LNCaP clone FGC (cell line): Measurements from ENCODE around the gene NFKB1.

Experiments
- DNase-seq: peaks from one replicate; pipeline ENCODE4 v3.0.0-alpha.2; 2011; ENCODE audit warnings: low read depth
- H3K4me3 ChIP-seq: 2 replicates; pipeline ENCODE4 v1.5.1; 2011; ENCODE audit warnings: mild to moderate bottlenecking, low read depth, low read length, control low read depth
- TF ChIP-seq, protein P1 (sequence below): IDR thresholded peaks from 2 replicates; pipeline ENCODE4 v1.5.1; 2012; ENCODE audit warnings: mild to moderate bottlenecking; ENCODE audit not compliant: control insufficient read depth, insufficient read depth; ENCODE audit errors: extremely low read depth

Gene NFKB1

GRCh38 chr4:102600689-102601088, 99.5 kb downstream of the NFKB1 start:
- no peak for DNase-seq
- H3K4me3 ChIP-seq = no peak overlapping the region
- TF ChIP-seq, protein P1, sequence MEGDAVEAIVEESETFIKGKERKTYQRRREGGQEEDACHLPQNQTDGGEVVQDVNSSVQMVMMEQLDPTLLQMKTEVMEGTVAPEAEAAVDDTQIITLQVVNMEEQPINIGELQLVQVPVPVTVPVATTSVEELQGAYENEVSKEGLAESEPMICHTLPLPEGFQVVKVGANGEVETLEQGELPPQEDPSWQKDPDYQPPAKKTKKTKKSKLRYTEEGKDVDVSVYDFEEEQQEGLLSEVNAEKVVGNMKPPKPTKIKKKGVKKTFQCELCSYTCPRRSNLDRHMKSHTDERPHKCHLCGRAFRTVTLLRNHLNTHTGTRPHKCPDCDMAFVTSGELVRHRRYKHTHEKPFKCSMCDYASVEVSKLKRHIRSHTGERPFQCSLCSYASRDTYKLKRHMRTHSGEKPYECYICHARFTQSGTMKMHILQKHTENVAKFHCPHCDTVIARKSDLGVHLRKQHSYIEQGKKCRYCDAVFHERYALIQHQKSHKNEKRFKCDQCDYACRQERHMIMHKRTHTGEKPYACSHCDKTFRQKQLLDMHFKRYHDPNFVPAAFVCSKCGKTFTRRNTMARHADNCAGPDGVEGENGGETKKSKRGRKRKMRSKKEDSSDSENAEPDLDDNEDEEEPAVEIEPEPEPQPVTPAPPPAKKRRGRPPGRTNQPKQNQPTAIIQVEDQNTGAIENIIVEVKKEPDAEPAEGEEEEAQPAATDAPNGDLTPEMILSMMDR = no peak

- TF ChIP-seq, protein P1 = no peak
- DNase-seq = no peak
- no peak overlapping the region for H3K4me3 ChIP-seq
Observed at GRCh38 chr4:102601586-102602227, 100.5 kb downstream of the NFKB1 start.

DNA sequence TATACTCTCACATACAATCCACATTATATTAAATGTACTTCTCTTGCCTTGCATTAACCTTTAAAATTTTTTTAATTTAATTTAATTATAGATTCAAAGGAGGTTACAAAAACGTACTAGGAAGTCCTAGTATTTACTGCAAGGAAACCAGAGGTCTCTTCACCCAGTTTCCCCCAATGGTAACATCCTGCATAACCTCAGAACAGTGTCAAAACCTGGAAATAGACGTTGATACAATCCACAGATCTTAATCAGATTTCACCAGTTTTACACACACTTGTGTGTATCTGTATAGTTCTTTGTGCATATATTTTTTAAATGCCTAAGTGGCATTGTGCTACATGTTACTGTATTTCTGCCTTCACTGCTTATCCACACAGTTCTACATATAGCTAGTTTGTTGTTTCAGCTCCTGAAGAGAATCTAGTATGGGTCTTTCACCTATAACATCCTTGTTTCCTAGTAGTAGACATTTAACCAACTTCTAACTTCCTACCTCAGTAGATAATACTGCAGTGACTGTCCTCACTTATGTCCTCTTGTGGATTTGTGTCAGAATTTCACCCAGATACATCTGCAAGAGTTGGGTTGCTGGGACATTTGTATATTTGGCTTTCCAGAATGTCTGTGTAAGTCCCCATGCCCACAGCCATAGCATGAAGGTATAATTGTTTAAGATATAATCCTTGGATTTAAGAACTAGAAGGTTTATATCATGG, 103.2 kb downstream of the NFKB1 start:
- TF ChIP-seq, protein P1 = 0 out of 2 replicates have a peak, but pooled peaks have one; percentile 3
- no peak for DNase-seq
- no peak overlapping the region for H3K4me3 ChIP-seq

GRCh38 chr4:102606261-102606660, 105.1 kb downstream of the NFKB1 start:
- TF ChIP-seq, protein P1 = no peak
- no peak for DNase-seq
- no peak overlapping the region for H3K4me3 ChIP-seq

DNA sequence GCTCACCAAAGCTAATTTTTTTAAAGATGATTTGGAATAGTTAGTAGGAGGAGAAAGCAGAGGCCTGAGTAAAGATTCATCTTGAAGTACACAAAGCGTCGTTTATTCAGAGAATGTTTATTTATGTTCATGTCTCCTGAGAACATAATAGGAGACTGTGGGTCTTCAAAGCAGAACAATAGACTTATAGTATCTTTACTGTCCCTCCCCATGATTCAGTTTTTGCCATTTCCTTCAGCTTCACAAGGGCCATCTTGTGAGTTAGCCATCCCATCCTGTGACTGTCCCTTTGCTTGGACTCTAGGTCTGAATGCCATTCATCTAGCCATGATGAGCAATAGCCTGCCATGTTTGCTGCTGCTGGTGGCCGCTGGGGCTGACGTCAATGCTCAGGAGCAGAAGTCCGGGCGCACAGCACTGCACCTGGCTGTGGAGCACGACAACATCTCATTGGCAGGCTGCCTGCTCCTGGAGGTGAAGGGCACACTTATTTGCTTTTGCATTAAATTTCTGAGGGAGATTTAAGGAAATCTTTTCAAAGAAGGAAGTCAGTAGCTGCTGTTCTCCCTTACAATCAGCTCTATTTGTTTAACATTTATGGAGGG, 105.8 kb downstream of the NFKB1 start:
- no peak overlapping the region for H3K4me3 ChIP-seq
- TF ChIP-seq, protein P1 = no peak
- no peak for DNase-seq

DNA sequence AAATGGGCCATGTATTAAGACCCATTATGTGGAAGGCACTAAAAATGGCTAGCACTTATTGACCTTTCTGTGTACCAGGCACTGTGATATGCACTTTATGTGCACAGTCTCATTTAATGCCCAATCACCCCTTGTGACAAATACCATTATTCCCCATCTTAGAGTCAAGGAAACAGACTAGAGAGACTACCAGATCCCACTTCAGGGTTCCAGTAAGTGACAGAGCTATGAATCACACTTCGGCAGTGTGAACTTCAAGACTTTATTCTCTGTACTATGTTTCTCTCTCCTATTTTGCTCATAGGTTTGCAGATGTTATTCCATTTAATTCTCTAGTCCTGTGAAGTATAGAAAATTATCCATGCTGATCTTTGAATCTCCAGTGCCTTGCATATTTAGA, 107.0 kb downstream of the NFKB1 start:
- DNase-seq = no peak
- TF ChIP-seq, protein P1 = no peak
- H3K4me3 ChIP-seq = no peak overlapping the region
